GM18502 (cell line): Measurements from ENCODE around the gene GPATCH2L.

Source experiments
- ATAC-seq: cut with Tn5 transposase; IDR thresholded peaks from one replicate; pipeline ENCODE4 v1.9.1; 2021; ENCODE audit warnings: mild to moderate bottlenecking; ENCODE audit not compliant: unreplicated experiment, poor library complexity

GPATCH2L gene

GRCh38 chr14:76135722-76136121 lies 16.0 kb upstream of the GPATCH2L start:
- no peak for ATAC-seq

GRCh38 chr14:76136476-76137110 lies 15.1 kb upstream of the GPATCH2L start:
- ATAC-seq, result no peak

DNA sequence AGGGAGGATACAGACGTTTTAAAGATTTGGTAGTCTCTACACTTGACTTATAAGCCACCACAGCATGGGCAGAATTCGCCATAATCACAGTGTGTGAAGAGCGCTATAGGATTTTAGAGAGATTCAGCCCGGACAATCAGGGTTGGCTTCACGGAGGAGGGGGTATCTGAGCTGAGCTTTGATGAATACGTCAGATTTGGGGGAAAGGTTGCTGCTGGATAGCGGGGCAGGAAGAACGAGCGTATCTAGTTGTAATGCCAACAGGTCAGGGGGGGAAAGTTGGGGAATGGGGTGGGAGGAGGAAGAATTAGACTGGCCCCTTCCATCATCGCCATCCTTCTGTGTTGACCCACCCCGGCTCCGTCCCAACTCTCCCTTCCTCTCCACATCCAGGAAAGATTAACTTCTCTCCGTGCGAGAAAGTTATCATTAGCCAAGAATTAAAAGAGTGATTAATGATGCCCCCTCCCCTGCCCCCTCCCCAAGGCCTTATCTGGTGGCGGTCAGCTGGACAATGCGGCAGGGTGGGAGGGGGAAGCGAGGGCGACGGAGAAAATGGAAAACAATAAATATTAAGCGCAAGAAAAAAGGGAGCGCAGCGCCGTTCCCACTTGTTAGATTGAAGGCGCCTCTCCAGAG lies 13.5 kb upstream of the GPATCH2L start:
- ATAC-seq, result no peak

GRCh38 chr14:76138758-76139723 lies 12.7 kb upstream of the GPATCH2L start:
- ATAC-seq, result no peak

GRCh38 chr14:76143642-76144041 lies 8.1 kb upstream of the GPATCH2L start:
- no peak for ATAC-seq

GRCh38 chr14:76146976-76147375 lies 4.7 kb upstream of the GPATCH2L start:
- ATAC-seq, result no peak

- no peak for ATAC-seq
Observed at GRCh38 chr14:76149196-76149595, 2.5 kb upstream of the GPATCH2L start.

GRCh38 chr14:76152333-76152681 lies 585 bp downstream of the GPATCH2L start:
- peak; percentile 62 for ATAC-seq

DNA sequence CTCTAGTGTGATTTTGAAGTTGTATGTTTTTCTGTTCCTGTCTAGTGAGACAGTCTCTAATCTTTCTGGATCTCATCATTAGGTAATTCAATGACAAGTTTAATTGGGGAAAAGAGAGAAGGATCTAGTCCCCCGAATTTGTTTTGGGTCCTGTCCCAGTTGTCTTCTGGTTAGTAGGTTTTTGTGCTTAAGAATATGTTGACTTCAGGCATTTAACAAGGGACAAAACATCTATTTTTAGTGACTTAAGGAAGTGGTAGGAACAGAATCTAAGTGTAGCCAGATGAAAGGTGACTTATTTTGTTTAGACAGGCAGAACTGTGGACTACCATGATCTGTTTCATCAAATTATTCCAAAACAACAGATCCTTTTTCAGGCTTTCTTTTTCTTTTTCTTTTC lies 2.2 kb downstream of the GPATCH2L start:
- ATAC-seq, result no peak

- no peak for ATAC-seq
Observed at GRCh38 chr14:76154539-76155126, 2.9 kb downstream of the GPATCH2L start.

GRCh38 chr14:76163668-76164363 lies 12.1 kb downstream of the GPATCH2L start:
- no peak for ATAC-seq

DNA sequence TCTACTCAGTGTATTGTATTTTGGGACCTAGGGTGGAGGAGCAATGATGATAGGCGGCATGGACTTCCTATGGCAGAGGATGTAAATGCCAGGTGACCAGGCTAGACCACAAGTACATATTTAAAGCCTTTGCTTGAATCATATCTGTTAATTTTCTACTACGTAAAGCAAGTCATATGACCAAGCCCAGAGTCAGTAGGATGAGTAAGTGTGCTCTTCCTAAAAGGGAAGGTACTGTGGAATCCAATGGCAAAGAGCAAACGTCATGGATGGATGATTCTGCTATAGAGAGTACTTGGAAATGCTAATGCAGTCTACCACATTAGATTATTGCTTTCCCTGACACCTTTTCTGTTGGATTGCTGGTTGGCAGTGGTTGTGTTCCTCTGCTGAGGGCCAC lies 16.8 kb downstream of the GPATCH2L start:
- ATAC-seq, result no peak

DNA sequence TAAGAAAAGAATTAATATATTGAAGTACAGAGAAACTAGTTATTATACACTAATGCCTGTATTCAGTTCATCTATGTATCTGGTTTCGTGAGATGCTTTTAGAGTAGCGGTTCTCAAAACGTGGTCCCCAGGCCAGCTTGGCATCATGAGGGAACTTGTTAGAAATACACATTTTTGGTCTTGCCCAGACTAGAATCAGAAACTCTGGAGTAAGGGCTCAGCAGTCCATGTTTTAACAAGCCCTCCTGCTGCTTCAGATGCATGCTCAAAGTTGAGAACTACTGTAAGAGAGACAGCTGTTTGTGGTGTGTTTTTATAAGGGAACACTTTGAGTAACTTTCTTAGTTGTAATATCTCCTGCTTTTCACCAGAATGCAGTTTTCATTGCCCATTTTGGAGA lies 18.1 kb downstream of the GPATCH2L start:
- ATAC-seq, result no peak

DNA sequence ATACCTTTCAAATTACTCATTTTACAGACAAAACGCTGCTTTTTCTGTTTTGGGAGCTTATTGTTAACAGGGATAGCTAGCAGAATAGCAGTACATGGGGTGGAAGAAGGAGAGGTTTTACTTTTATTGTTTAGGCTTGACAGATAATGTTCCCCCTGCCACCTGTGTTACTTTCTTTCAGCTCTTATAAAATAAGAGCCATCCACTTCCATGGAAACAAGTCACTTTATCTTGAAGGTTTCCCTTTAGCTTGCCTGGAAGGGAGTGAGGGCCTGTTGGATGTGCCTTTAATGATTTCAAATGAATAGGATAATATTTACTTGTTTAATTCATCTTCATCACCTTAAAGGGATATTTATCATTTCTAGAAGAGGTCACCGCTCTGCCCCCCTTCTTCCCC lies 23.3 kb downstream of the GPATCH2L start:
- ATAC-seq, result no peak

DNA sequence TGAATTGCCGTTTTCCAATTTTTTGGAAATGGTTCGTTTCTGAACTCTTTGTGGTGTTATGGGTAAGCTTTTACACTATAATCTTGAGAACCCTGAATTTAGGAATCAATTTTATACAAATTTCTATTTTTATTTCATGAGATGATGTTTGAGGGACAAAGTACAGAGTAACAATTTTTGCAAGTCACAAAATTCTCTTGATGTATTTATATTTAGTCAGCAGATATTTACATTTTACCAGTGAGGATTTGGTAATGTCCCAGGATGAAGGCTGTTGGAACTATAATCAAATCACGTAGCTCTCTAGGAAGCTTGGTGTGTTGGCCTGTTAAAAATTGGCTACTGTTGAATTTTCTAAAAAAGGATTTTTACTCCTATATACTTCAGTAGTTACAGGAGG lies 24.2 kb downstream of the GPATCH2L start:
- ATAC-seq, result no peak

DNA sequence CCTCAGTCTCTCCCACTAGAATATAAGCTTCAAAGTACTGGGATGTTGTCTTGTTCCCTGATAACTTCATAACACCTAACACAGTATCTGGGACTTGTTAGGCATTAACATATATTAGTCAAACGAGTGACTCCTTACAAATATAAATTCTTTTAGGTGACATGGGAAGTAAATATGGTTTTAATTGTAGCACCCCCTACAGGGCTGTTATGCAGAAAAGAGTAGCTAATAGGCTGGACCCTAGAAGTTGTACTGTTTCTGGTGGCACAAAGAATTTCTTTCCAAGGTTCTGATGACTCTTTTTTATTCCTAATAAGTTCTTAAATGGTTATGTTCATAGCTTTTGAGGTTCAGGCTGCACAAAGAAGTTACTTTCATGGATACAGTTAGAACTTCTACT lies 29.8 kb downstream of the GPATCH2L start:
- ATAC-seq, result no peak

DNA sequence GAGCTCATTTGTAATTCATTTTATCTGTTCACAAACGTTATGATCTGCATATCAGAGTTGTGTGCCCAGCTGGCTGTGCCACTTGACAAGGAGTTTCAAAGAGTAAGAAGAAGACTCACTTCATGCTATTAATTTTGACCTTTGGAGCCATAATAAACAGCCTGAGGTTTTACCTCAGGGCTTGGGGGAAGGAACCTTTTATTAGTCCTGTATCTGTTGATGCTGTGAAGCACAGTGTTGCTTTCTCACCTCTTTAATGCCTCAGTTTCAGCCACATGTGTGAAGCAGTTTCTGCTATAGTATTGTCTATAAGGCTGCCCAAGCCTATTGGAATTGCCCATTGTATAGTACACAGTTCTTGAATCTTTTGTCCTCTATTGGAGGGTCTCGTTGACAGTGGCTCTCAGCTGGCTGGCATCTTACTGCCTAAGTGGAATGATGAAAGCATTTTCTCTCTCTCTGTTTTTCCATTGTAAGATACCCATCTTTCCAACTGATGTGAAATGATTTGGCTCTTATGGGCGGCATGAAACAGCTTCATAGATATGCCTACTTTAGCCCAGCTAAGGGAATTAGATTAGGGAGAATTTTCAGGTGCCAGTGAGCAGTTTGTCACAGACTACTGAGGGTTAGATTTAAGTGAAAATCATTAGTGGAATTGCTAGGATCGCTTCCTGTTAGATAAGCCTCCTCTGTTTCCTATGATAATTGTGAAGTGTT lies 34.7 kb downstream of the GPATCH2L start:
- no peak for ATAC-seq

GRCh38 chr14:76191297-76191696 lies 39.6 kb downstream of the GPATCH2L start:
- ATAC-seq, result no peak

DNA sequence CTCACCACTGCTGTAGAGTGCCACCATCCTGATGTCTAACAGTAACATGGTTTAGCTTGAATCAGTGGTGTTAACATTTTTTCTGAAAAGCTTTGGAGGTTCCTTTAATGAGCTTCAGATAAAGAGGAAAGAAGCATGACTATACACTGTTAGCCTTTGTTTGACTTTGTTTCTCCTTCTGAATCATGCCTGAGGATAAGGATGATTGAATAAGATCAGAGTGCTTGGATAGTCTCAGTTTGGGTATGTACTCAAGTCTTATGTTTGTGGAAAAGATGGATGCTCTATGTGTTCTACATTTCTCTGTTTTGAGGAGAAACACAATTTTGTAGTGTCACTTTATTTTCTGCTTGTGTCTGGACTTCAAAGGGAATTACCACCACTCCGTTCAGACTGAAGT lies 42.0 kb downstream of the GPATCH2L start:
- no peak for ATAC-seq

DNA sequence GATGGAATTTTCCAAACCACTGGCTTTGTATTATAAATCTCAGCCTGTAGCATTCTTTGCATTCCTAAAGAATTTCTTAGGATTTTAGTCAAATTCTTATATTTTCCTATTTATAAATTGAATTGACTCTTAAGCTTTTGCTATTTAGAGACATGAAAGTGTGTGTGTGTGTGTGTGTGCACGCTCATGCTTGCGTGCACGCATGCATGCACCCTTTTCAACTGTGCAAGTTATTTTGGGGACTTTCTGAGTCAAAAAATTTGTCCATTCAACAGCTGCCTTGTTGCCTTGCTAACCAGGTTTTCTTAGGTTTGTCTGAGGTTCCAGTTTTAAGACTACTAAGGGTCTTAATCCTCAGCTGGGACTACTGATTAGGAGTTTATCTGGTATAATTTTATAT lies 42.6 kb downstream of the GPATCH2L start:
- ATAC-seq, result peak; percentile 56
